Measurements from ENCODE around the gene RALGDS.

Gene RALGDS

GRCh38 chr9:133151041-133151440 lies 30.0 kb upstream of the RALGDS start:
- no peak for DNase-seq

- DNase-seq: peak; percentile 78 to 91
Measured at GRCh38 chr9:133149130-133150015, 28.3 kb upstream of the RALGDS start.

GRCh38 chr9:133148199-133149129 lies 27.4 kb upstream of the RALGDS start:
- no peak for DNase-seq

GRCh38 chr9:133147412-133148198 lies 26.6 kb upstream of the RALGDS start:
- DNase-seq: peak; percentile 36 to 82

DNA sequence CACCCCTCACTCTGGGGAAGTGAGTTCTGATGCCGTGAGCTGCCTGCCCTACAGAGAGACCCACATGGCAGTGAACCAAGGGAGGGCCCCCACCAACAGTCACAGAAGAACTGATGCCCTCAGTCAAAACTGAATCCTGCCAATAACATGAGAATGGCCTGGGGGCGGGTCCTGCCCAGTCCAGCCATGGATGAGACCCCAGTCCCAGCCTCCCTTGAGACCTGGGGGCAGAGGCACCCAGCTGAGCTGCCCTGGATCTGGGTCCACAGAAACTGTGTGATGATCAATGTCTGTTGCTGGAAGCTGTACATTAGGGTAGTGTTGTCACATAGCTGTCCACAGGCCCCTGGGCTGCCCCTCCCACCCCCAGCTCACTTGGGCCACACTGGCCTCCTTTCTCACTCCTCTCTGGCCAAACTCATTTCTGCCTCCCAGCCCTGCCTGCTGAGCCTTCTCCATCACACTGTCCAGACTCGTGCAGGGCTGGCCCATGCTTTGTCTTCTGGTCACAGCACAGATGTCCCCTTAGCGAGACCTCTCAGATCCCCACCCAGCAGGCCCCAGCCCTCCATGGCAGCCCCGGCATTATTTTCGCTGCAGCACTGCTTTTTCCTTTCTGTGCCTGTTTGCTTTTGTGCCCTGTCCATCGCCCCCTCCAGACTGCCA lies 25.8 kb upstream of the RALGDS start:
- DNase-seq: no peak

- DNase-seq: no peak
Measured at GRCh38 chr9:133144904-133145851, 24.1 kb upstream of the RALGDS start.

- DNase-seq: peak; percentile 70 to 72
Measured at GRCh38 chr9:133144142-133144903, 23.3 kb upstream of the RALGDS start.

DNA sequence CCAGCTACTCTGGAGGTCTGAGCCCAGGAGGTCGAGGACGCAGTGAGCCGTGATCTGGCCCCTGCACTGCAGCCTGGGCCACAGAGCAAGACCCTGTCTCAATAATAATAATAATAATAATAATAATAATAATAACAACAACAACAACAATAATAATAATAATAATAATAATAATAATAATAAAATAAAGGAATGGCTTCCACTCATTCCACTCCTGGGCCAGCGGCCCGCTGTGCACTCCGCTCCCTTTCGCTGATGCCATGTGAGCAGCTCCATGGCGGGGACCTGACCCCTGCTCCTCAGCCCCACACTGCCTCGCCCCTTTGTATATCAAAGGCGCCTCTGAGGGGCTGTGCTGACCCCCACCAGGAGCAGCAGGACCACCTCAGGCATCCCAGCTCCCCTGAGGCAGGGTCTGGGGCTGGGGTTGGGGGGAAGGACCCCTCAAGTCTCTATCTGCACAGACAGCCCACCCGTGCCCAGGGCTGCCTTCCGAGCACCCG lies 22.6 kb upstream of the RALGDS start:
- no peak for DNase-seq

DNA sequence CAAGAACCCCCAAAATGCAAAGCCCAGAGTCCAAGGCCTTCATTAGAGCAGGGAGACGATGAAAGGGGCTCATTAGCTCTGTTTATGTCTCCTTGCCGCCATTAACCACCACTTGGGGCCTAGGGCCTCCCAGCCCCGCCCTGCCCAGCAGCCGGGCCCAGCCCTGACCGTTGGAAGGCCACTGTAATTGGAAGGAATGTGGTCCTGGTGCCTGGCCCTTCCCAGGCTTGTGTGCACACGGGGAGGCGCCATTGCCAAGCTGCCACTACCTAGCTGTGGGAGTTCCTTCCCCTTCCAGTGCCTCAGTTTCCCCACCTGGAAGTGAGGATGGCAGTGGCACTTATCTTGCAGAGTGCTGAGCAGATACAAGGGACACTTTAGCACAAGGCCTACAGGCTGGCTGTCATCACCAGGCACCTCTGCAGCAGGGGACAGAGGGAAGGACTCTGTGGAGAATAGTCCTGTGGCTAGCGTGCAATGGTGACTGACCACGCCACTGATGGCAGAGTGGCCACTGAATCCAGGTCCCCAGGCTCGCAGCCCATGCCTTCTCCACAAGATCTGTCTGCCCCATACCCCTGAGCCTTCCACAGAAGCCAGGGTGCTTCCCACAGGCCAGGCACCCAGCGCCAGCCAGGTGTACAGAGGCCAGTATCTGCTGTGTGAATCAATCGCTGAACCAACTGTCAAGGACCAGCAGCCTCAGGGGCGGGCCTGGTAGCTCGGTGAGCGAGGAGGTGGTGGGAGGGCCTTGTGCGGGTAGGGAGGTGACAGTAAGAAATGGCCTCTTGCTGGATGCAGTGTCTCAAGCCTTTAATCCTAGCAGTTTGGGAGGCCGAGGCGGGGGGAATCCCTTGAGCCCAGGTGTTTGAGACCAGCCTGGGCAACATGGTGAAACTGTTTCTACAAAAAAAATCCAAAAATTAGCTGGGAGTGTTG lies 21.9 kb upstream of the RALGDS start:
- DNase-seq: no peak

GRCh38 chr9:133141833-133142595 lies 21.0 kb upstream of the RALGDS start:
- DNase-seq: no peak

DNA sequence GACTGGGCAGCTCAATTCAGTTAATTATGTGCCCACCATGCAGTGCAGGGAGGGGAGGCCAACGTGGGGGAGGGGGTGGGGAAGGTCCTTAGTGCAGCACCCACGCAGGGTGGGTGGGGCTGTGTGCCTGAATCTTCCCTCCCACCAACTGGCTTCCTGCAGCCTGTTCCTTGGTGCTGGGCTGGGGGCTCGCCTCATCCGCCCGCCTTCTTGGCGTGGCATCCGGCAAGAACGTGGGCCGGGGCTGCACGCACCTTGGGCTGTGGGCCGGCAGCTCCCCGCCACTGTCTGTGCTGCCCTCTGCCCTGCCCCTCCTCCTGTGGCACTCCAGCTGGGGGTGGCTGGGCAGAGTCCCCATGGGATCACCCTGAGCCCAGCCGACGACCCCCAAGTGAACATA lies 19.6 kb upstream of the RALGDS start:
- no peak for DNase-seq

GRCh38 chr9:133140174-133140505 lies 19.1 kb upstream of the RALGDS start:
- no peak for DNase-seq

DNA sequence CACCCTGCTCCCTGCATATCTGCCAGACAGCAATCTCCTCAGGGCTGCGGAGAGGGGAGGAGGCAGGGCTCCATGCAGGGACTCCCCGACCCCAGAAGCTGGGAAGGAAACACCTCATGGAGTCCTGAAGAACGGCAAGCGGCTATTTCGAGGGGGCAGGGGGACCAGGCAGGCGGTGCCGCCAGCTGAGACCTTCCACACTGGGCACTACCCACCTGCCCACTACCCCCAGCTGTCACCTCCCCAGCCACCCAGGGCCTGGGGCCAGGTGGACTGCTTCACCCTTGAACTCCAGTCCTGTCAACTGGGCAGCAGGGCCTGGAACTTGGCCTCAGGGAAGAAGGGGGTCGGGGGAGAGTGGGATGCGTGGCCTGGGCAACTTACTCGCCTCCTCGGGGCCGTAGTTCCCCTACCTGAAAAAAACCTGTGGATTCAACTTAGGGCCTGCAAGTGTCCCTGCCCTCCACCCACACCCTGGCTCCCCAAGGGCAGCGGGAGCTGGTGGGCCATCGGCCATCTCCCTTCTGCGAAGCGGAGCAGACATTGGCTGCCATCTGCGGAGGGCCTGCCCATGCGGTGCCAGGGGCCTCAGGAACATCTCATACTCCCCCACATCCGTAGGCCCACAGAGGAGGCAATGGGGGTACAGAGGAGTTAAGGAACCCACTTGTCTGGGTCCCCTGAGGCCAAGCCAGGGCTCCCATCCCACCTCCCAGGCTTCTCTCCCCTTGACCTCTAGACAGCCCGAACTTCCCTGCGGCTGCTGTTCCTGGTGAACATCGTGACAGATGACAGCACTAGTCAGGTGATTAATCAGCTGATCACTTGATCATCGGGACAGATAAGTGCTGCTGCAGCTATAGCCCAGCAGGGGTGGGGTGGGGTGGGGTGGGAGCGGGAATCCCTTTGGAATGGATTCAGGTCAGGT lies 18.5 kb upstream of the RALGDS start:
- DNase-seq: no peak

DNA sequence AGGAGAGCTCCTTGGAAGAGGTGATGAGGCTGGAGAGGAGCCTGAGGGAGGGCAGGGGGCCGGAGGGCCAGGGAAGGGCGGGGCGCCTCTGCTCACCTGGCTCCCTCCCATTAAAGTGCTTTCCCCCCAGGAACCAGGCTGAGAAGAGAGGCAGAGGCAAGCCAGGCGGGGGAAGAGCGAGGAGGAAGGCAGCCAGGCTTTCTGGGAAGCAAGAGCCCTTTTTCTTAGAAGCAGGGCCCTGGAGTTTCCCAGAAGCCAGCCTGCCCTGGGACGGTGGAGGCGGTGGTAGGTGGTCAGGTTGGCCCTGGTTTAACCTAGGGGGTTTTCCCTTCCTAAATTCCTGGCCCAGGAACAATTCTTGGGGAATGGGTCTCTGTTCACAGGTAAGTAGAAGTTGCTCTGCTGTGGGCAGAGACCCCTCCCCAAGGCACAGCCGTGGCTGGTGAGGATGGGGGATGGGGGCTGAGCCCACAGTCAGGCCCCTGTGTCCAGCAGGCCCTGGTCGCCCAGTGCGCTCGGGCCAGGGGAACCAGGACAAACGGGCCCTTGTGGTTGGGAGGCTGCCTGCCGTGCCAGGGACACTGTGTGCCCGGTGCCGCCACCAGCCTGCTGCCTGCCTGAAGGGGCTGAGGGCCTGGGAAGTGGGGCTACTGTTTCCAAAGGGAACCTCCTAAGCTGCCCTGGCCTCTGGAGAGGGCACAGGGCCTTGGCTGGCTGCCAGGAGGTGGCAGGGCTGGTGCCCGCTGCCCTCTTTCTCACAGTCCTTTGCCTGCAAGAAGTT lies 16.6 kb upstream of the RALGDS start:
- no peak for DNase-seq

GRCh38 chr9:133135146-133135745 lies 14.2 kb upstream of the RALGDS start:
- peak; percentile 87 to 95 for DNase-seq
